Right atrium auricular region (tissue), 2 donors: ENCODE data around the gene USF2. TPM values are rescaled to one million over a fixed set of nuclear protein-coding genes. Genes with fewer than 3 reads are reported as not detected.

Experiments
- DNase-seq: peaks from one replicate; pipeline ENCODE4 v3.0.0-alpha.2; 2019; ENCODE audit warnings: low spot score
- H3K27ac ChIP-seq, 2 donors: fragments of 200-600 bp; sonication (generic); 1 replicate in 1 of 2; 2 replicates in 1 of 2; pipeline ENCODE4 v1.5.1; 2016 to 2019
- H3K27me3 ChIP-seq, 2 donors: fragments of 200-600 bp; sonication (generic); one replicate each; pipeline versions ENCODE4 v1.5.1 to v1.6.0; 2017 to 2019
- H3K36me3 ChIP-seq: fragments of 200-600 bp; sonication (generic); one replicate; pipeline ENCODE4 v1.5.1; 2016
- H3K4me1 ChIP-seq, 2 donors: fragments of 200-600 bp; sonication (generic); one replicate each; pipeline versions ENCODE4 v1.5.1 to v1.6.0; 2017 to 2019
- H3K4me3 ChIP-seq, 2 donors: fragments of 200-600 bp; sonication (generic); 1 replicate in 1 of 2; 2 replicates in 1 of 2; pipeline ENCODE4 v1.5.1; 2017 to 2019; ENCODE audit warnings: mild to moderate bottlenecking in 1 of 2, moderate library complexity in 1 of 2
- H3K9me3 ChIP-seq, 2 donors: fragments of 200-600 bp; sonication (generic); one replicate each; pipeline ENCODE4 v1.5.1; 2019
- CTCF ChIP-seq, 2 donors: fragments of 200-600 bp; sonication (generic); IDR thresholded peaks; one replicate each; pipeline ENCODE4 v1.5.1; 2019; ENCODE audit warnings: antibody characterized with exemption in 2 of 2
- total RNA-seq, 2 donors: library from RNA; depleted of rRNA; stranded (reverse); fragments of >200 nt; gene quantifications; one replicate each; pipeline ENCODE4 v1.1.0, GENCODE V29; 2016

USF2 gene
- total RNA-seq, 2 donors from 2014 or later, result 130 to 180 TPM

GRCh38 chr19:35262101-35262761 lies 6.5 kb upstream of the USF2 start:
- Histone ChIP-seq H3K9me3 (no peaks in the 10 kb centered on the region), H3K4me3 (no peak overlapping the region), H3K36me3 (no peaks in the 10 kb centered on the region), H3K4me1 (peaks cover 0 to 40% of the 10 kb centered on the region in 2 donors), H3K27ac (no peak overlapping the region), H3K27me3 (no peaks in the 10 kb centered on the region)
- no peak for TF ChIP-seq CTCF (IDR thresholded peaks at IDR 0.05)
- peak; percentile 50 for DNase-seq

- H3K27me3 ChIP-seq, result no peaks in the 10 kb centered on the region
- peaks cover 0 to 42% of the 10 kb centered on the region in 2 donors for H3K4me1 ChIP-seq
- DNase-seq, result no peak
- H3K36me3 ChIP-seq, result no peaks in the 10 kb centered on the region
- H3K27ac ChIP-seq, result peak overlapping the region in 1 of 2 donors; percentile 10
- H3K9me3 ChIP-seq, result no peaks in the 10 kb centered on the region
- TF ChIP-seq CTCF (IDR thresholded peaks at IDR 0.05), result no peak
- no peak overlapping the region for H3K4me3 ChIP-seq
Observed at GRCh38 chr19:35264268-35265125, 4.3 kb upstream of the USF2 start.

GRCh38 chr19:35265126-35265899 lies 3.4 kb upstream of the USF2 start:
- no peak for DNase-seq
- Histone ChIP-seq H3K27ac (peak overlapping the region; percentile 27 to 97), H3K4me1 (peaks cover 0 to 50% of the 10 kb centered on the region in 2 donors), H3K4me3 (no peak overlapping the region), H3K36me3 (peaks cover 3% of the 10 kb centered on the region), H3K9me3 (no peaks in the 10 kb centered on the region), H3K27me3 (no peaks in the 10 kb centered on the region)
- no peak for TF ChIP-seq CTCF (IDR thresholded peaks at IDR 0.05)

GRCh38 chr19:35265900-35266519 lies 2.8 kb upstream of the USF2 start:
- H3K27ac ChIP-seq, result peak overlapping the region; percentile 97 to 100
- no peak overlapping the region for H3K4me3 ChIP-seq
- no peak for TF ChIP-seq CTCF (IDR thresholded peaks at IDR 0.05)
- DNase-seq, result no peak
- H3K36me3 ChIP-seq, result peaks cover 10% of the 10 kb centered on the region
- no peaks in the 10 kb centered on the region for H3K9me3 ChIP-seq
- peaks cover 0 to 51% of the 10 kb centered on the region in 2 donors for H3K4me1 ChIP-seq
- no peaks in the 10 kb centered on the region for H3K27me3 ChIP-seq

GRCh38 chr19:35266520-35267352 lies 2.0 kb upstream of the USF2 start:
- DNase-seq, result no peak
- Histone ChIP-seq H3K4me1 (peaks cover 0 to 47% of the 10 kb centered on the region in 2 donors), H3K27ac (peak overlapping the region; percentile 97 to 100), H3K27me3 (no peaks in the 10 kb centered on the region), H3K9me3 (no peaks in the 10 kb centered on the region), H3K4me3 (peak overlapping the region; percentile 75 to 92), H3K36me3 (peaks cover 17% of the 10 kb centered on the region)
- no peak for TF ChIP-seq CTCF (IDR thresholded peaks at IDR 0.05)
